ENCODE measurements around the gene POLL.

GRCh38 chr10:101597091-101597900 is 9.2 kb upstream of the POLL start:
- TF ChIP-seq EP300 (IDR thresholded peaks at IDR 0.05) (no peak), CTCF (IDR thresholded peaks at IDR 0.05) (no peak)
